ENCODE results near the gene DGKB.
"Not testable (repeated sequence)": the region's sequence is repeated elsewhere in the genome, so short reads cannot be mapped to it uniquely, and the experiment has no call there.

DGKB gene

GRCh38 chr7:14286036-14286435, 616.5 kb downstream of the DGKB start:
- TF ChIP-seq CTCF (conservative IDR thresholded peaks at IDR 0.05; ENCODE audit: low read length), result no peak
- DNase-seq (ENCODE audit: low read depth), result no peak
- H3K4me3 ChIP-seq (ENCODE audit: low read length), result no peak overlapping the region

DNA sequence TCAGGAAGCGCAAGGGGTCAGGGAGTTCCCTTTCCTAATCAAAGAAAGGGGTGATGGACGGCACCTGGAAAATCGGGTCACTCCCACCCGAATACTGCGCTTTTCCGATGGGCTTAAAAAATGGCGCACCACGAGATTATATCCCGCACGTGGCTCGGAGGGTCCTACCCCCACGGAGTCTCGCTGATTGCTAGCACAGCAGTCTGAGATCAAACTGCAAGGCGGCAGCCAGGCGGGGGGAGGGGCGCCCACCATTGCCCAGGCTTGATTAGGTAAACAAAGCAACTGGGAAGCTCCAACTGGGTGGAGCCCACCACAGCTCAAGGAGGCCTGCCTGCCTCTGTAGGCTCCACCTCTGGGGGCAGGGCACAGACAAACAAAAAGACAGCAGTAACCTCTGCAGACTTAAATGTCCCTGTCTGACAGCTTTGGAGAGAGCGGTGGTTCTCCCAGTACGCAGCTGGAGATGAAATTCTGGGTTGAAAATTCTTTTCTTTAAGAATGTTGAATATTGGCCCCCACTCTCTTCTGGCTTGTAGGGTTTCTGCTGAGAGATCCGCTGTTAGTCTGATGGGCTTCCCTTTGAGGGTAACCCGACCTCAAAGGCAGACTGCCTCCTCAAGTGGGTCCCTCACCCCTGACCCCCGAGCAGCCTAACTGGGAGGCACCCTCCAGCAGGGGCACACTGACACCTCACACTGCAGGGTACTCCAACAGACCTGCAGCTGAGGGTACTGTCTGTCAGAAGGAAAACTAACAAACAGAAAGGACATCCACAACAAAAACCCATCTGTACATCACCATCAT, 623.3 kb downstream of the DGKB start:
- not testable (repeated sequence) for H3K4me3 ChIP-seq (ENCODE audit: low read length); DNase-seq (ENCODE audit: low read depth)

GRCh38 chr7:14275356-14275755, 627.2 kb downstream of the DGKB start:
- TF ChIP-seq CTCF (conservative IDR thresholded peaks at IDR 0.05; ENCODE audit: low read length), result no peak
- DNase-seq (ENCODE audit: low read depth), result peak; percentile 21
- H3K4me3 ChIP-seq (ENCODE audit: low read length), result no peak overlapping the region

DNA sequence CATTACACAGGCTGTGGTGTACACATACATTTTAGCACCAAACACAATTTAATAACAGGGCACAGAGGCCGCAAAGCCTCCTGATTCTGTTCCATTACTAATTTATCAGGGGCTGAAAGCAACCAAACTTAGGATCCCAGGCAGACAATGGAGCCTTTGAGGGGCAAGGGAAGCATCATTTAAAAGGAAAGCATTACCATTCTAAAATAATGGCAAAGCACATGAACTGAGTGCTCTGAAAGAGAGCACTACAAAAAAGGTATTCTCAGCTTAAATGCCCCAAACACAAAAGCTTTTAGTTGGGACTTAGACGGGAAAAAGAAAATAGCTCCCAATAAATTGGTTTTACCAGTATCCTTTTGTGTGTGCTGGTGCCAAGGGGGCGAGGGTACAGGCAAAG, 631.1 kb downstream of the DGKB start:
- no peak for DNase-seq (ENCODE audit: low read depth)
- TF ChIP-seq CTCF (conservative IDR thresholded peaks at IDR 0.05; ENCODE audit: low read length), result no peak
- no peak overlapping the region for H3K4me3 ChIP-seq (ENCODE audit: low read length)

GRCh38 chr7:14270099-14270498, 632.5 kb downstream of the DGKB start:
- TF ChIP-seq CTCF (conservative IDR thresholded peaks at IDR 0.05; ENCODE audit: low read length), result no peak
- DNase-seq (ENCODE audit: low read depth), result no peak
- H3K4me3 ChIP-seq (ENCODE audit: low read length), result no peak overlapping the region

DNA sequence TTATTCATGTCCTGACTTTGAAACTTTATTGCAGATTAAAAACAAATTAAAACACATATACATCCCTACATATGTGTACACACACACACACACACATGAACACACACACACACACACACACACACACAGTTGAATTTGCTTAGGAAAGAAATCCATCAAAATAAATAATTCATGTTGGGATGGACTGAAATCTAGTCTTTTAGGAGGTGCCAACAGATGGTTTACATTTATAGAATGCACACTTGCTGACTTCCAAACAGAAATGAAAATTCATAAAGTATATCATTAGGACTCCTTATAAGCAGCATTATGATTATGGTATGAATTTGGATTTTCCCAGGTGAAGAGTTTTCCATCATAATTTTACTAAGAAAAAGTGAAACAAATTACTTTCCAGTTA, 642.5 kb downstream of the DGKB start:
- TF ChIP-seq CTCF (conservative IDR thresholded peaks at IDR 0.05; ENCODE audit: low read length), result no peak
- no peak for DNase-seq (ENCODE audit: low read depth)
- no peak overlapping the region for H3K4me3 ChIP-seq (ENCODE audit: low read length)

DNA sequence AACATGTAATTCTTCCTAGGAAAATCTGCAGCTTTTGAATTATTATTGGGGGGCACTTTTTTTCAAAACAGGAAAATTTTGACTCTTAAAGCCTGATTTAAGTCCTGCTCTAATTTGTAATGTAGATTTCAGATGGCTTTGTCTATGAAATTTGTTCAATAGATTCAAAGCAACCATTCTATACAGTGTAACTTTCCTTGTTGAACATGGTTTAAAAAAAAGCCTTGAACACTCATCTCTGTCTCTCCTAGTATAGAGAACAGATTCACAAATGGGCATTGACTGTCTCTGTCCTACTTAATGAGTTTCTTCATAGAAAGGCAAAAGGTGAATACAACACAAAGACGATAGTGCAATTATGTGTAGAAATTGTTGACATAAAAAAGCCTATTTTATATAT, 643.7 kb downstream of the DGKB start:
- no peak for TF ChIP-seq CTCF (conservative IDR thresholded peaks at IDR 0.05; ENCODE audit: low read length)
- DNase-seq (ENCODE audit: low read depth), result no peak
- H3K4me3 ChIP-seq (ENCODE audit: low read length), result no peak overlapping the region
